MM.1S (cell line): Measurements from ENCODE around the gene PTPRK.

Source experiments
- EZH2 ChIP-seq: fragments of 300-600 bp; sonication (generic); optimal IDR thresholded peaks from 2 replicates; pipeline ENCODE3; 2017; ENCODE audit warnings: low read depth, mild to moderate bottlenecking, antibody characterized with exemption, low read length, mixed read lengths
- EZH2phosphoT487 ChIP-seq: fragments of 300-600 bp; sonication (generic); IDR thresholded peaks from 2 replicates; pipeline ENCODE4 v1.6.1; 2018; ENCODE audit warnings: antibody characterized with exemption, low read length
- TF ChIP-seq, protein P1 (sequence below): fragments of 300-600 bp; sonication (generic); IDR thresholded peaks from 2 replicates; pipeline ENCODE4 v1.5.1; 2016; ENCODE audit warnings: antibody characterized with exemption, low read length, mixed read lengths

DNA sequence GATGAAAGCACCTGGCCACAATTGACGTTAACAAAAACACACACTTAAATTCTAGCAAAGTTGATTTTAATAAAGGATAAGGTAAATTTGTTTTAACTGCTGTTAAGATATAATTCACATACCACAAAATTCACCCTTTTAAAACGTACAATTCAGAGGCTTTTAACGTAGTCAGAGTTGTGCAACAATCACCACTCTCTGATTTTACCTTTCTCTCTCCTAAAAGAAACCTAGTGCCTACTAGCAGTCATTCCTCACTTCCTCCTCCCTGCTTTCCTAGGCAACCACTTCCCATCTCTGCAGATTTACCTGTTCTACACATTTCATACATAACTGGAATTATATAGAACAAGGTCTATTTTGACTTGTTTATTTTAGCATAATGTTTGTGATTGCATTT lies 58.9 kb downstream of the PTPRK start:
- TF ChIP-seq, protein P1, sequence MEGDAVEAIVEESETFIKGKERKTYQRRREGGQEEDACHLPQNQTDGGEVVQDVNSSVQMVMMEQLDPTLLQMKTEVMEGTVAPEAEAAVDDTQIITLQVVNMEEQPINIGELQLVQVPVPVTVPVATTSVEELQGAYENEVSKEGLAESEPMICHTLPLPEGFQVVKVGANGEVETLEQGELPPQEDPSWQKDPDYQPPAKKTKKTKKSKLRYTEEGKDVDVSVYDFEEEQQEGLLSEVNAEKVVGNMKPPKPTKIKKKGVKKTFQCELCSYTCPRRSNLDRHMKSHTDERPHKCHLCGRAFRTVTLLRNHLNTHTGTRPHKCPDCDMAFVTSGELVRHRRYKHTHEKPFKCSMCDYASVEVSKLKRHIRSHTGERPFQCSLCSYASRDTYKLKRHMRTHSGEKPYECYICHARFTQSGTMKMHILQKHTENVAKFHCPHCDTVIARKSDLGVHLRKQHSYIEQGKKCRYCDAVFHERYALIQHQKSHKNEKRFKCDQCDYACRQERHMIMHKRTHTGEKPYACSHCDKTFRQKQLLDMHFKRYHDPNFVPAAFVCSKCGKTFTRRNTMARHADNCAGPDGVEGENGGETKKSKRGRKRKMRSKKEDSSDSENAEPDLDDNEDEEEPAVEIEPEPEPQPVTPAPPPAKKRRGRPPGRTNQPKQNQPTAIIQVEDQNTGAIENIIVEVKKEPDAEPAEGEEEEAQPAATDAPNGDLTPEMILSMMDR = no peak
- TF ChIP-seq EZH2 (no peak), EZH2phosphoT487 (no peak)
